Thyroid gland (tissue), 4 donors: ENCODE data around the gene PLXNB3.

ENCODE experiments used
- POLR2A ChIP-seq, 2 donors: fragments of 450-650 bp; IDR thresholded peaks; one replicate each; pipeline ENCODE4 v1.6.1; 2017; ENCODE audit warnings: antibody characterized with exemption in 2 of 2, mild to moderate bottlenecking in 2 of 2, moderate library complexity in 1 of 2
- TF ChIP-seq, protein P1 (sequence below), 6 experiments: fragments of 200-600 bp in 3 of 6; fragments of 450-650 bp in 3 of 6; sonication (generic) in 3 of 6; IDR thresholded peaks; one replicate each; pipeline ENCODE4 v1.5.1; 2016 to 2019; ENCODE audit warnings: antibody characterized with exemption in 6 of 6, mild to moderate bottlenecking in 2 of 6, inconsistent platforms in 1 of 6, moderate library complexity in 1 of 6

DNA sequence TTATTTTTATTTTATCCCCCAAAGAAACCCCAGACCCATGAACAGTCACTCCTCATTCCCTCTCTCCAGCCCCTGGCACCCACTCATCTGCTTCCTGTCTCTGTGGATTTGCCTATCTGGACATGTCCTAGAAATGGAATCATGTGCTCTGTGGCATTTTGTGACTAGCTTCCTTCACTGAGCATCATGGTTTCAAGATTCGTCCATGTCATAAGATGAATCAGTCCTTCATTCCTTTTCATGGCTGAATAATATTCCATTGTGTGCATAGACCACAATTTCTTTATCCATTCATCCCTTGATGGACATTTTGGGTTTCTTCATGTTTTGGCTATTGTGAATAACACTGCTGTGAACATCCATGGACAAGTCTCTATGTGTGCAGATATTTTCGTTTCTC lies 29.2 kb upstream of the PLXNB3 start:
- no peak for TF ChIP-seq POLR2A (IDR thresholded peaks at IDR 0.05)
- TF ChIP-seq, protein P1, sequence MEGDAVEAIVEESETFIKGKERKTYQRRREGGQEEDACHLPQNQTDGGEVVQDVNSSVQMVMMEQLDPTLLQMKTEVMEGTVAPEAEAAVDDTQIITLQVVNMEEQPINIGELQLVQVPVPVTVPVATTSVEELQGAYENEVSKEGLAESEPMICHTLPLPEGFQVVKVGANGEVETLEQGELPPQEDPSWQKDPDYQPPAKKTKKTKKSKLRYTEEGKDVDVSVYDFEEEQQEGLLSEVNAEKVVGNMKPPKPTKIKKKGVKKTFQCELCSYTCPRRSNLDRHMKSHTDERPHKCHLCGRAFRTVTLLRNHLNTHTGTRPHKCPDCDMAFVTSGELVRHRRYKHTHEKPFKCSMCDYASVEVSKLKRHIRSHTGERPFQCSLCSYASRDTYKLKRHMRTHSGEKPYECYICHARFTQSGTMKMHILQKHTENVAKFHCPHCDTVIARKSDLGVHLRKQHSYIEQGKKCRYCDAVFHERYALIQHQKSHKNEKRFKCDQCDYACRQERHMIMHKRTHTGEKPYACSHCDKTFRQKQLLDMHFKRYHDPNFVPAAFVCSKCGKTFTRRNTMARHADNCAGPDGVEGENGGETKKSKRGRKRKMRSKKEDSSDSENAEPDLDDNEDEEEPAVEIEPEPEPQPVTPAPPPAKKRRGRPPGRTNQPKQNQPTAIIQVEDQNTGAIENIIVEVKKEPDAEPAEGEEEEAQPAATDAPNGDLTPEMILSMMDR (IDR thresholded peaks at IDR 0.05): no peak
